HepG2 (cell line): Measurements from ENCODE around the gene IFIT1B. TPM values are rescaled to one million over a fixed set of nuclear protein-coding genes. Genes with fewer than 3 reads are reported as not detected.

Experiments
- CBX2 ChIP-seq, 2 experiments: fragments of 200-600 bp in 1 of 2; sonication (generic); formaldehyde crosslinking in 1 of 2; IDR thresholded peaks; 2 replicates each; pipeline versions ENCODE4 v1.7.0 to v1.8.1; 2018 to 2022; ENCODE audit warnings: low read depth in 2 of 2, low read length in 1 of 2, mild to moderate bottlenecking in 1 of 2, missing genetic modification reagents in 1 of 2
- EP300 ChIP-seq, 3 experiments: sonication (generic) in 1 of 3; formaldehyde crosslinking in 1 of 3; IDR thresholded peaks; 2 replicates each; pipeline versions ENCODE4 v1.5.1 to v1.6.1; 2011 to 2020; ENCODE audit warnings: low read depth in 2 of 3, low read length in 2 of 3, borderline replicate concordance in 1 of 3, improper control_type of control experiment in 1 of 3, mild to moderate bottlenecking in 1 of 3, missing genetic modification reagents in 1 of 3, moderate library complexity in 1 of 3
- HIVEP1 ChIP-seq: sonication (generic); formaldehyde crosslinking; IDR thresholded peaks from 2 replicates; pipeline ENCODE4 v1.4.0; 2020; ENCODE audit warnings: mild to moderate bottlenecking, missing genetic modification reagents
- PHF5A ChIP-seq: IDR thresholded peaks from one replicate; pipeline ENCODE4 v1.6.1; 2018; ENCODE audit warnings: low read depth, missing genetic modification reagents; ENCODE audit not compliant: unreplicated experiment
- ZNF367 ChIP-seq: sonication (generic); formaldehyde crosslinking; IDR thresholded peaks from 2 replicates; pipeline ENCODE4 v1.4.0; 2020; ENCODE audit warnings: missing genetic modification reagents, borderline replicate concordance
- polyA plus RNA-seq, 8 experiments: library from polyadenylated mRNA; depleted of rRNA in 3 of 8; stranded (reverse) in 7 of 8; unstranded in 1 of 8; fragments of >200 nt; fragmentation: Illumina TruSeq in 4 of 8; extraction: Trizol in 4 of 8; gene quantifications; 2 replicates each; pipeline versions ENCODE4 v1.2.1 to v1.2.3, GENCODE V29; 2011 to 2016; ENCODE audit warnings: low read depth in 4 of 8, missing spikeins in 1 of 8, mixed read lengths in 1 of 8; ENCODE audit not compliant: insufficient read depth in 1 of 8
- total RNA-seq, 5 experiments: library from RNA; depleted of rRNA; stranded (reverse); fragments of >200 nt; fragmentation: Illumina TruSeq; extraction: Trizol; gene quantifications; 2 replicates each; pipeline ENCODE4 v1.2.3, GENCODE V29; 2016; ENCODE audit warnings: low read depth in 1 of 5
- TF ChIP-seq, protein P1 (sequence below): sonication (generic); formaldehyde crosslinking; IDR thresholded peaks from 2 replicates; pipeline ENCODE4 v1.4.0; 2020; ENCODE audit warnings: mild to moderate bottlenecking, low read depth, missing genetic modification reagents
- TF ChIP-seq, protein P2 (sequence below): sonication (generic); formaldehyde crosslinking; IDR thresholded peaks from 2 replicates; pipeline ENCODE4 v1.5.1; 2020; ENCODE audit warnings: missing genetic modification reagents, mild to moderate bottlenecking, borderline replicate concordance
- TF ChIP-seq, protein P3 (sequence below): IDR thresholded peaks from 2 replicates; pipeline ENCODE4 v1.6.1; 2016
- TF ChIP-seq, protein P4 (sequence below): sonication (generic); formaldehyde crosslinking; IDR thresholded peaks from 2 replicates; pipeline ENCODE4 v1.4.0; 2020; ENCODE audit warnings: missing genetic modification reagents
- TF ChIP-seq, protein P5 (sequence below): sonication (generic); formaldehyde crosslinking; IDR thresholded peaks from 2 replicates; pipeline ENCODE4 v1.4.0; 2020; ENCODE audit warnings: missing genetic modification reagents, mild to moderate bottlenecking, borderline replicate concordance
- TF ChIP-seq, protein P6 (sequence below), 2 experiments: sonication (generic) in 1 of 2; formaldehyde crosslinking in 1 of 2; IDR thresholded peaks; 2 replicates each; pipeline versions ENCODE4 v1.4.0 to v1.6.1; 2016 to 2020; ENCODE audit warnings: borderline replicate concordance in 1 of 2, low read depth in 1 of 2, mild to moderate bottlenecking in 1 of 2, missing genetic modification reagents in 1 of 2

The IFIT1B gene
- total and polyA plus RNA-seq, 2 of the 13 experiments (the other 11 are each of a cell fraction or from before 2014, with no cell fraction given): not detected

DNA sequence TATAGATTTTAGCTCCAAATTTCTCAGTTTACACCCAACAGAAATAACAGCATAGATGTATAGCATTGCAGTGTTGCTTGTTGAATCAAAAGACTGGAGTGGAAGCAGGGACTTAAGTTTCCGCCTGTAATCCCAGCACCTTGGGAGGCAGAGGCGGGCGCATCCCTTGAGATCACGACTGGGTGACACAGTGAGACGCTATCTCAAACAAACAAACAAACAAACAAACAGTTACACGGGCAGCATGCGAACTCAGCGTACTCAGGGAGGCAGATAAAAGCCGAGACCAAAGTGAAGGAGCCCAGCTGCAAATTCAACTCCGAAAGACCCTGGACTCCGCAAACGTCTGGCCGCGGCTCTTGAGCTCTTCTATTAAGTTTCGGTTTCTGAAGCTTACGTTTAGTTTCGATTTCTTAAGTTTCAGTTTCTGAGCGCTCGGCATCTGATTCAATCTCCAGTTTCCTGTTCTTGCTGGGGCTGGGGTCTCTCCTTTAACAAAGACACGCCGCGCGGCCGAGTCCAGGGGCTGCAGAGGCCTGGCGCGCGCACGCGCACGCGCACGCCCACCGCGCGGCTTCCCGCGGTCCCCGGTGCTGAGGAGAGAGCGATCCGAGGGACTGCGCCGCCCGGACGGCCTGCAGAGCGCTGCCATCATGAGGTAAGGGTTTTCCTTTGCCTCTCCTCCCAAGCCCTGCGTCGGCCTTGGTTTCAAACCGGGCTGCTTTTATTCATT lies 36.5 kb downstream of the IFIT1B start, which contains the start of gene IFIT5 (continued):
- TF ChIP-seq, protein P1, sequence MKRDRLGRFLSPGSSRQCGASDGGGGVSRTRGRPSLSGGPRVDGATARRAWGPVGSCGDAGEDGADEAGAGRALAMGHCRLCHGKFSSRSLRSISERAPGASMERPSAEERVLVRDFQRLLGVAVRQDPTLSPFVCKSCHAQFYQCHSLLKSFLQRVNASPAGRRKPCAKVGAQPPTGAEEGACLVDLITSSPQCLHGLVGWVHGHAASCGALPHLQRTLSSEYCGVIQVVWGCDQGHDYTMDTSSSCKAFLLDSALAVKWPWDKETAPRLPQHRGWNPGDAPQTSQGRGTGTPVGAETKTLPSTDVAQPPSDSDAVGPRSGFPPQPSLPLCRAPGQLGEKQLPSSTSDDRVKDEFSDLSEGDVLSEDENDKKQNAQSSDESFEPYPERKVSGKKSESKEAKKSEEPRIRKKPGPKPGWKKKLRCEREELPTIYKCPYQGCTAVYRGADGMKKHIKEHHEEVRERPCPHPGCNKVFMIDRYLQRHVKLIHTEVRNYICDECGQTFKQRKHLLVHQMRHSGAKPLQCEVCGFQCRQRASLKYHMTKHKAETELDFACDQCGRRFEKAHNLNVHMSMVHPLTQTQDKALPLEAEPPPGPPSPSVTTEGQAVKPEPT (CRISPR knock-in tag): peak; percentile 26; the same call in 1 of the 2 replicates
- TF ChIP-seq, protein P2, sequence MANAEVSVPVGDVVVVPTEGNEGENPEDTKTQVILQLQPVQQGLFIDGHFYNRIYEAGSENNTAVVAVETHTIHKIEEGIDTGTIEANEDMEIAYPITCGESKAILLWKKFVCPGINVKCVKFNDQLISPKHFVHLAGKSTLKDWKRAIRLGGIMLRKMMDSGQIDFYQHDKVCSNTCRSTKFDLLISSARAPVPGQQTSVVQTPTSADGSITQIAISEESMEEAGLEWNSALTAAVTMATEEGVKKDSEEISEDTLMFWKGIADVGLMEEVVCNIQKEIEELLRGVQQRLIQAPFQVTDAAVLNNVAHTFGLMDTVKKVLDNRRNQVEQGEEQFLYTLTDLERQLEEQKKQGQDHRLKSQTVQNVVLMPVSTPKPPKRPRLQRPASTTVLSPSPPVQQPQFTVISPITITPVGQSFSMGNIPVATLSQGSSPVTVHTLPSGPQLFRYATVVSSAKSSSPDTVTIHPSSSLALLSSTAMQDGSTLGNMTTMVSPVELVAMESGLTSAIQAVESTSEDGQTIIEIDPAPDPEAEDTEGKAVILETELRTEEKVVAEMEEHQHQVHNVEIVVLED (CRISPR knock-in tag): peak; percentile 70; the same call in 1 of the 2 replicates
- TF ChIP-seq HIVEP1 (no peak), CBX2 (IDR thresholded peaks at IDR 0.05; ENCODE audit: low read depth, low read length) (no peak), CBX2 (CRISPR knock-in tag; IDR thresholded peaks at IDR 0.05; ENCODE audit: low read depth) (no peak), PHF5A (CRISPR knock-in tag) (no peak), ZNF367 (CRISPR knock-in tag) (no peak), EP300 (IDR thresholded peaks at IDR 0.05; ENCODE audit: low read depth in 2 of 2, low read length in 2 of 2) (no peak), EP300 (CRISPR knock-in tag; IDR thresholded peaks at IDR 0.05; ENCODE audit: borderline replicate concordance) (no peak)
- TF ChIP-seq, protein P3, sequence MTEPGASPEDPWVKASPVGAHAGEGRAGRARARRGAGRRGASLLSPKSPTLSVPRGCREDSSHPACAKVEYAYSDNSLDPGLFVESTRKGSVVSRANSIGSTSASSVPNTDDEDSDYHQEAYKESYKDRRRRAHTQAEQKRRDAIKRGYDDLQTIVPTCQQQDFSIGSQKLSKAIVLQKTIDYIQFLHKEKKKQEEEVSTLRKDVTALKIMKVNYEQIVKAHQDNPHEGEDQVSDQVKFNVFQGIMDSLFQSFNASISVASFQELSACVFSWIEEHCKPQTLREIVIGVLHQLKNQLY (CRISPR knock-in tag): no peak
- TF ChIP-seq, protein P4, sequence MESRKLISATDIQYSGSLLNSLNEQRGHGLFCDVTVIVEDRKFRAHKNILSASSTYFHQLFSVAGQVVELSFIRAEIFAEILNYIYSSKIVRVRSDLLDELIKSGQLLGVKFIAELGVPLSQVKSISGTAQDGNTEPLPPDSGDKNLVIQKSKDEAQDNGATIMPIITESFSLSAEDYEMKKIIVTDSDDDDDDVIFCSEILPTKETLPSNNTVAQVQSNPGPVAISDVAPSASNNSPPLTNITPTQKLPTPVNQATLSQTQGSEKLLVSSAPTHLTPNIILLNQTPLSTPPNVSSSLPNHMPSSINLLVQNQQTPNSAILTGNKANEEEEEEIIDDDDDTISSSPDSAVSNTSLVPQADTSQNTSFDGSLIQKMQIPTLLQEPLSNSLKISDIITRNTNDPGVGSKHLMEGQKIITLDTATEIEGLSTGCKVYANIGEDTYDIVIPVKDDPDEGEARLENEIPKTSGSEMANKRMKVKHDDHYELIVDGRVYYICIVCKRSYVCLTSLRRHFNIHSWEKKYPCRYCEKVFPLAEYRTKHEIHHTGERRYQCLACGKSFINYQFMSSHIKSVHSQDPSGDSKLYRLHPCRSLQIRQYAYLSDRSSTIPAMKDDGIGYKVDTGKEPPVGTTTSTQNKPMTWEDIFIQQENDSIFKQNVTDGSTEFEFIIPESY: no peak
- TF ChIP-seq, protein P5, sequence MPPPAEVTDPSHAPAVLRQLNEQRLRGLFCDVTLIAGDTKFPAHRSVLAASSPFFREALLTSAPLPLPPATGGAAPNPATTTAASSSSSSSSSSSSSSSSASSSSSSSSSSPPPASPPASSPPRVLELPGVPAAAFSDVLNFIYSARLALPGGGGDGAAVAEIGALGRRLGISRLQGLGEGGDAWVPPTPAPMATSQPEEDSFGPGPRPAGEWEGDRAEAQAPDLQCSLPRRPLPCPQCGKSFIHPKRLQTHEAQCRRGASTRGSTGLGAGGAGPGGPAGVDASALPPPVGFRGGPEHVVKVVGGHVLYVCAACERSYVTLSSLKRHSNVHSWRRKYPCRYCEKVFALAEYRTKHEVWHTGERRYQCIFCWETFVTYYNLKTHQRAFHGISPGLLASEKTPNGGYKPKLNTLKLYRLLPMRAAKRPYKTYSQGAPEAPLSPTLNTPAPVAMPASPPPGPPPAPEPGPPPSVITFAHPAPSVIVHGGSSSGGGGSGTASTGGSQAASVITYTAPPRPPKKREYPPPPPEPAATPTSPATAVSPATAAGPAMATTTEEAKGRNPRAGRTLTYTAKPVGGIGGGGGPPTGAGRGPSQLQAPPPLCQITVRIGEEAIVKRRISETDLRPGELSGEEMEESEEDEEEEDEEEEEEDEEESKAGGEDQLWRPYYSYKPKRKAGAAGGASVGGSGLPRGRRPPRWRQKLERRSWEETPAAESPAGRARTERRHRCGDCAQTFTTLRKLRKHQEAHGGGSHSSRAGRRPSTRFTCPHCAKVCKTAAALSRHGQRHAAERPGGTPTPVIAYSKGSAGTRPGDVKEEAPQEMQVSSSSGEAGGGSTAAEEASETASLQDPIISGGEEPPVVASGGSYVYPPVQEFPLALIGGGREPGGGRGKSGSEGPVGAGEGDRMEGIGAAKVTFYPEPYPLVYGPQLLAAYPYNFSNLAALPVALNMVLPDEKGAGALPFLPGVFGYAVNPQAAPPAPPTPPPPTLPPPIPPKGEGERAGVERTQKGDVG (CRISPR knock-in tag): no peak
- TF ChIP-seq, protein P6, sequence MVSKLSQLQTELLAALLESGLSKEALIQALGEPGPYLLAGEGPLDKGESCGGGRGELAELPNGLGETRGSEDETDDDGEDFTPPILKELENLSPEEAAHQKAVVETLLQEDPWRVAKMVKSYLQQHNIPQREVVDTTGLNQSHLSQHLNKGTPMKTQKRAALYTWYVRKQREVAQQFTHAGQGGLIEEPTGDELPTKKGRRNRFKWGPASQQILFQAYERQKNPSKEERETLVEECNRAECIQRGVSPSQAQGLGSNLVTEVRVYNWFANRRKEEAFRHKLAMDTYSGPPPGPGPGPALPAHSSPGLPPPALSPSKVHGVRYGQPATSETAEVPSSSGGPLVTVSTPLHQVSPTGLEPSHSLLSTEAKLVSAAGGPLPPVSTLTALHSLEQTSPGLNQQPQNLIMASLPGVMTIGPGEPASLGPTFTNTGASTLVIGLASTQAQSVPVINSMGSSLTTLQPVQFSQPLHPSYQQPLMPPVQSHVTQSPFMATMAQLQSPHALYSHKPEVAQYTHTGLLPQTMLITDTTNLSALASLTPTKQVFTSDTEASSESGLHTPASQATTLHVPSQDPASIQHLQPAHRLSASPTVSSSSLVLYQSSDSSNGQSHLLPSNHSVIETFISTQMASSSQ (IDR thresholded peaks at IDR 0.05; ENCODE audit: low read depth): no peak
- TF ChIP-seq, protein P6 (CRISPR knock-in tag; IDR thresholded peaks at IDR 0.05; ENCODE audit: borderline replicate concordance): no peak
